ENCODE measurements around the gene CTRB2.
"Not testable (repeated sequence)": the region's sequence is repeated elsewhere in the genome, so short reads cannot be mapped to it uniquely, and the experiment has no call there.

Gene CTRB2

DNA sequence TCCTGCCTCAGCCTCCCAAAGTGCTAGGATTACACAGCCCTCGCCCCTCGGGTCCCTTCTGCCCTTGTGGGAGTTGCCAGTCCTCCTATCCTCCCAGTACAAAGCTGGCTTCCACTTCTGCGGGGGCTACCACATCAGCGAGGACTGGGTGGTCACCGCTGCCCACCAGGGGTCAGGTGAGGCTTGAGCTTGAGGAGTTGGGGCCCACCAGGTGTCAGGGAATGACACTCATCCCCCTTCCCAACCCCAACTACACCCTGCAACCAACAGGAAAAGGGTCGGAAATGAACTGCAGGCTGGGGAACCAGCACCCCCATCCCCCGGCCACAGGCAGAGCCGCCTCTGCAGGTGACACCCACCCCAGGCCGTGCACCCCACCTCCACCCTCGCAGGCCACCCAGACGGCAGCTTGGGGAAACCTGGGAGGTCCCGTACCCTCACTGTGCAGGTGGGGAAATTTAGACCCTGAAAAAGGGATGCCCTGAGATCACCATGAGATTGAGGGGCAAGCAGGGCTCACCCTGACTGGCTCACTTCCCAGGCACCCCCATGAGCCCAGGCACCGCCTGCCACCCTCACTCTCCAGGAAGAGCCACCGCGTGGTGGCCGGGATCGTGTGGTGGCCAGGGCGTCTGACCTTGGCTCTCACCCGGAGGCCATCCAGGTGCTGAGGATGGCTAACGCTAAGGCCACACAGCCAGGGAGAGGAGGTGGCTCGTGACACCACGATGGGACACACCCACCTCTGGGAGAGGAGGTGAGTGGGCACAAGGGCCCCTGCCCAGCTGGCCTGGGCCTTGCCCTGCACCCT lies 19.8 kb upstream of the CTRB2 start:
- DNase-seq (ENCODE audit: low spot score): peak; percentile 15

DNA sequence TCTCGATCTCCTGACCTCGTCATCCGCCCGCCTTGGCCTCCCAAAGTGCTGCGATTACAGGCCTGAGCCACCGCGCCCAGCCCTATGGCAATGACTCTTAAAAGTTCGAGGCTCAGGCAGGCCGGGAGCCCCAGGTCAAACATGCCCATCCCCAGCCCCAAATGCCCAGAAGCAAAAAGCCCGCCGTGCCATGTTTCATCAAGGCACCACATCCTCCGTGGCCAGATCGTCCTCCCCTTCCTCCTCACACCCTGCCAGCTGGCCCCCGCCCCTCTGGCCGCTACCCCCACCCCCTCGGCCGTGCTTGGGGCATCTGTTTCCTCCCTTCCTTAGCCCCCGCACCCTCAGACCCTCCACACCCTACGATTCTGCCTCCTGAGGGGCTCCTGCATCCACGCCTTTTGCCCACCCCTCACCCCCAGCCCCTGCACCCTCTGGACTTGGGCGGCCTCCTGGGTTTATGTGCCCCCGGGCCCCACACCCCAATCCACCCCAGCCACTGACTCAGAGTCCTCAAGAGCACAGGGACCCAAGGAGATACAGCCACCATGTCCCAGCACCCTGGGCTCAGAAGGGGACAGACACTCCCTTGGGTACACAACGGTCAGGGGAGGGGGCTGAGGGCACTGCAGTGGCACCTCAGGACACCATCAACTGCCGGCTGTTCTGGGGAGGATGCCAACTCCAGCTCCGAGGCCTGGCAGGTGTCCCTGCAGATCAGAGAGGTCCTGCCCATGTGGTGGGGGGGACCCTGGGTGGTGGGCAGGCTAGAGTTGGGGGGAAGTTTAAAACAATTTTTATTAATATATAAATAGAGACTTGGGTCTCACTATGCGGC lies 18.9 kb upstream of the CTRB2 start:
- DNase-seq (ENCODE audit: low spot score): no peak

DNA sequence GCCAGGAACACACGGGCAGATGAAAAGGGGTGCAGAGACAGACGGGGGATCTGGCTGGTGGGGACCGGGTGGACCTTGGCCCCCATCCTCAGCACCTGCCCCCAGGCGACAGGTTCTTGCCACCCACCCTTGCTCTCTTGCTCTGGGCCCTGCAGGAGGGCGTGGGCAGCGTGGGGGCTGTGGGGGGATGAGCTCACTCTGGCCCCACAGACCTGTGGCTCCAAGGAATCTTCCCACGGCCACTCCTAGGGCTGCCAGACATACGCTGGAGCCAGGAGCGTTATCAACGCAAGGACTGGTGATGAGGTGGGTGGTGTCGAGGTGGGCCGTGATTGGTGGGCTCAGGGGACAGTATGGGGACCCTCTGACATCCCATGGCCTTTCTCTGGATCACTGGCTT lies 18.1 kb upstream of the CTRB2 start:
- no peak for DNase-seq (ENCODE audit: low spot score)

DNA sequence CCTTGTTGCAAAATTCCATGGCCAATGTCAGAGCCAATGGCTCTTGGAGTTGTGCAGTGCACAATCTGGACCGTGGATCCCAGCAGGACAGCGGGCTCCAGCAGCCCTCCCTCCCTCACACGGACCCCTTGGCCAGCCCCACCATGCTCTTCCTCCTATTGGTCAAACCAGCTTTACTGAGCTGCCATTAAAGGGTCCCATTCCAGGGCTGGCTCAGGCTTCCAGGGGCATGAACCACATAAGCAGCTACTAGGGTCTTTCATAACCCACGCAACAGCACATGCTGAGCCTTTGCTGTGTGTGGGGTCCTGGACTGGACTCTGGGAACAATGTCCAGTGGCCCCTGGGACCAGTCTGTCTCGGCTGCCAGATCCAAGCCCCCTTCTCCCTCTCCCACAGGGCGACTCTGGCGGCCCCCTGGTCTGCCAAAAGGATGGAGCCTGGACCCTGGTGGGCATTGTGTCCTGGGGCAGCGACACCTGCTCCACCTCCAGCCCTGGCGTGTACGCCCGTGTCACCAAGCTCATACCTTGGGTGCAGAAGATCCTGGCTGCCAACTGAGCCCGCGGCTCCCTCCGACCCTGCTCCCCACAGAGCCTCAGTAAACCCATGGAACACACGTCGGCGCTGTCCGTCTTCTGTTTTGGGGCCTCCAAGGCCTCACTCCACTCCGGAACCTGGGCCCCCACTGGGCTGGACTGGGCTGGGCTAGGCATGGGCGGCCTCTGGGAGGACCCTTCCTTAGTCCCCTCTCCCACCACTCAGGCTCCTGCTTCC lies 17.5 kb upstream of the CTRB2 start:
- DNase-seq (ENCODE audit: low spot score): peak; percentile 38

DNA sequence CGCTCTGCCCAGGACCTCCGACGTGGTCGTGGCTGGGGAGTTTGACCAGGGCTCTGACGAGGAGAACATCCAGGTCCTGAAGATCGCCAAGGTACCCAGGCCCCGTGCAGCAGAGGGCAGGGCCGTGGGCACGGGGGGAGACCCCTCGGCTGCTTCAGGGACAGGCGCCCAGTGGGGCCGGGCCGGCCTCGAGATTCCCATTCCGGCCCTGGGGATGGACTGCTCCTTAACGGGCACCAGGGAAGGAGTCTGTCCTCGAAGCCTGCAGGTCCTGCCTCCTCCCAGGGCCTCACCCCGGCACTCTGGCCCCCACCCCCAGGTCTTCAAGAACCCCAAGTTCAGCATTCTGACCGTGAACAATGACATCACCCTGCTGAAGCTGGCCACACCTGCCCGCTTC lies 16.2 kb upstream of the CTRB2 start:
- DNase-seq (ENCODE audit: low spot score): not testable (repeated sequence)

DNA sequence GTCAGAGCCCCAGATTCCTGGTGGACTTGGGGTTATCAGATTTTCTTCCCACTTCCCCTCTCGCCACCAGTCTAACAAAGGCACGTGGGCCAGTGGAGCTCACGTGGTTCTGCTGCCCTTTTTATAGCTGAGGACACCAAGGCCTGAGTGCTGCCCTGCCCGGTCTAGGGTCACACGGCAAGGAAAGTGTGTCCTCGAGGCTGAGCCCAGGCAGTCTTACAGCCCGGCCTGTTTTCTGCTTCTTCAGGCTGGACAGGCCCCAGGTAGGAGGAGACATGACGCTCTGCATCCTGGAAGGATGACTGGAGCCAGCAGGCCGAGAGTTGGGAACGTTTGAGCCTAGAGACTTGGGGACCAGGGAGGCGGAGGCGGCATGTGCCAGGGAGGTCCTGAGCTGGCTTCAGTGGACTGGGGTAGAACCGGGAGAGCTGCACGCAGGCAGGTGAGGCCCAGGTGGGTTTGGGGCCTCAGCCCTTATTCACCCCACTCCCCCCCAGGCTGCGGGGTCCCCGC lies 15.4 kb upstream of the CTRB2 start:
- peak; percentile 9 for DNase-seq (ENCODE audit: low spot score)

DNA sequence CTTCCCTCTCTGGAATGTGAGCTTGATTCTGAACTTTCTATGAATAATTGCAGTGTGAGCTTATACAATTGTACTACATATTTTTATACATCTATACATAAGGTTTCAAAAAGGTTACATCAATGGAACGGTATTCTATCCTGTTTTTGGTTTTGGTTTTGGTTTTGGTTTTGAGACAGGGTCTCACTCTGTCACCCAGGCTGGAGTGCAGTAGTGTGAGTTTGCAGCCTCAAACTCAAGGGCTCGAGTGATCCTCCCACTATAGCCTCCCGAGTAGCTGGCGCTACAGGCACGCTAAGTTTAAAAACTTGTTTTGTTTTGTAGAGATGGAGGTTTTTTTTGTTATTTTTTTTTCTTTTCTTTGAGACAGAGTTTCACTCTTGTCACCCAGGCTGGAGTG lies 12.9 kb upstream of the CTRB2 start:
- no peak for DNase-seq (ENCODE audit: low spot score)

DNA sequence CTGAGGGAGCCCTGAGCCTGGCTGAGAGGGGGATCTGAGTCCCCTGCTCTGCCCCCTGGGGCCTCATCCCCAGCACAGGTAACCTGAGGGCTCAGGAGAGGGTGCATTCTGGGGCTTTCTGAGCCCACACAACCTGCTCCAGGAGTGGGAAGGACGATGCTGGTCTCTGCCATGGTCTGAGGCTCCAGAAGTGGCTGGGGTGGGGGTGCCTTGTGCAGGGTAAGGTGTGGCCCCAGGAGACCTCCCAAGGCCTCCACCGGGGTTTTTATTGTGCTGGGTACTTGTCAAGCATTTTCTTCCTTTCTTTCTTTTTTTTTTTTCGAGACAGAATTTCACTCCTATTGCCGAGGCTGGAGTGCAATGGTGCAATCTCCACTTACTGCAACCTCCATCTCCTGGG lies 12.1 kb upstream of the CTRB2 start:
- DNase-seq (ENCODE audit: low spot score): no peak

DNA sequence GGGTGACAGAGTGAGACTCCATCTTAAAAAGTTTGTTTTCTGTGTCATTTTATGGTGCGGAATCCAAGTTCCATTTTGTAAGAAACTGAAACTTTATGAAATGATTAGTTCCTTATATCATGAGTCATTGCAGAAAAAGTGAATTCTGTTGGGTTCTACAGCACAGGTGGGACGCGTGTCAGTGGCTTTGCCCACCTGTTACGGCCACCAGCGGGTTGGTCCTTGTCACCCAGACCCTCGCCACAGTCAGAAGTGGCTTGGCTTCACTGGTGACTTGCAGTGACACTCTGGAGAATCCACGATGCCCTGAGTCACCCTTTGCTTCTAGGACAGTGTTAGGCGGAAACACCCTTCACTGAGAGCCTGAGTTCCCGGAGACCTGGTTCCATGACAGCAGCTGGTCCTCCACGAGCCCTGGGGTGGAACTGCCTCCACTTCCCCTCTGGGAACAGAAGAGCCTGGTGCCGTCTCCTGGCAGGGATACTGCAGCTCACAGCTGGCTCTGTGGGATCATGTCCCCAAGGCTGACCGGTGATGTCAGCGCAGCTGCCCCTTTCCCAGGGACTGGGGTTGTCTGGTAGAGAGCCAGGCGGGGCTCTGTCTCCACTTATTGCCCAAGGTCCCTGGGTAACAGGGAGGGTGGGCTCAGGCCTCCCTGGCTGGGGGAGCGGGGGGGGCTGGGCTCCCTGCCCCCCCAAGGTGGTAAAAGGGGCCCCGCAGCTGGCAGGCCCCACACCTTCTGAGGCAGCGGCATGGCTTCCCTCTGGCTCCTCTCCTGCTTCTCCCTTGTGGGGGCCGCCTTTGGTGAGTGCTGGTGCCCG lies 11.5 kb upstream of the CTRB2 start, which contains the start of gene CTRB1:
TSS of gene CTRB1 (plus strand) at position 733 of the 821 bp plus-strand sequence. CDS start at position 753, 20 bp downstream.
- DNase-seq (ENCODE audit: low spot score): no peak

DNA sequence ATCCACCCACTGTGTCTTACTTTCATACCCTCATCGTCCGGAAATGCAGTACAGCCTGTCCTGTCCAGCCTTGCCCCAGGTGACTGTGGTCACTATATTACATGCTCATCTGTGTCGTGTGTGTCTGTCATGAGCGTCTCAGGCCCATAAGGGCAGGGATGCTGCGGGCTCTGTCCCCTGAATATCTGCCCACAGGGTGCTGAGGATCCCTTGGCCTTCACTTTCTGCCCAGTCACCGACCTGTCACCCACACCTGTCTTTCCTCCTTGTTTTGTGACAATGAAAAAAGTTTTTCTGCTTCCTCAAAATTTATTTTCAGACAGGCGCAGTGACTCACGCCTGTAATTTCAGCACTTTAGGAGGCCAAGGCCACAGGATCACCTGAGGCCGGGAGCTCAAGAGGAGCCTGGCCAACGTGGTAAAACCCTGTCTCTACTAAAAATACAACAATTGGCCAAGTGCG lies 10.5 kb upstream of the CTRB2 start:
- no peak for DNase-seq (ENCODE audit: low spot score)

DNA sequence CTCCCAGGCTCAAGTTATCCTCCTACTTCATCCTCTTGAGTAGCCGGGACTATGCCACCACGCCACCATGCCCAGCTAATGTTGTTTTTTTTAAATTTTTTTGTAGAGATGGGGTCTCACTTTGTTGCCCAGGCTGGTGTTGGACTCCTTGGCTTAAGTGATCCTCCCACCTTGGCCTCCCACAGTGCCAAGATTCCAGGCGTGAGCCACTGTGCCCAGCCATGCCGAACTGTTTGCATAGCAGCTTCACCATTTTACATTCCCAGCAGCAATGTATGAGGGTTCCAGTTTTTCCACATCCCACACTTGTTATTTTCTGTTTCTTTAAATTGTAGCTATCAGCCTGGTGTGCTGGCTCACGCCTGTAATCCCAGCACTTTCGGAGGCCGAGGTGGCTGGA lies 9.6 kb upstream of the CTRB2 start:
- DNase-seq (ENCODE audit: low spot score): no peak

DNA sequence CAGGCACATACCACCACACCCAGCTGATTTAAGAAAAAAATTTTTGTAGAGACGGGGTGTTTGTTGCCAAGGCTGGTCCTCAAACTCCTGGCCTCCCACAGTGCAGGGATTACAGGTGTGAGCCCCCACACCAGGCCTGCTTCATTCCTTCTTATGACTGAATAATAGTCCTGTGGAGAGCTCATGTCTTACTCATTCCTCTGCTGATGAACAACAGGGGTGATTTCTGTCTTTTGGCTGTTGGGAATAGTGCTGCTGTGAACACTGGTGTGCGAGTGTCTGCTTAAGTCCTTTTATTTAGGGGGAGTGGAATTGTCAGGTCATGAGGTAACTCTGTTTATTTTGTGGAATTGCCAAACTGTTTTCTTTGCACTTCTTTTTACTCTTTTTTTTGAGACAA lies 9.2 kb upstream of the CTRB2 start:
- no peak for DNase-seq (ENCODE audit: low spot score)

DNA sequence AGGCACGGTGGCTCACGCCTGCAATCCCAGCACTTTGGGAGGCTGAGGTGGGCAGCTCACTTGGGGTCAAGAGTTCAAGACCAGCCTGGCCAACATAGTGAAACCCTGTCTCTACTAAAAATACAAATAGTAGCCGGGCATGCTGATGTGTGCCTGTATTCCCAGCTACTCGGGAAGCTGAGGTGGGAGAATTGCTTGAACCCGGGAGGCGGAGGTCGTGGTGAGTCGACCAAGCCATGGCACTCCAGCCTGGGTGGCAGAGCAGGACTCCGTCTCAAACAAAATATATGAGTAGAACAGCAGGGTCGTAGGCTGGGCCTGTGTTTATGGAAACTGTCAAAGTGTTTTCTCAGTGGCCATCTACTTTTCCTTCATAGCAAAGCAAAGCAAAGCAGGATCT lies 4.3 kb upstream of the CTRB2 start:
- DNase-seq (ENCODE audit: low spot score): not testable (repeated sequence)

DNA sequence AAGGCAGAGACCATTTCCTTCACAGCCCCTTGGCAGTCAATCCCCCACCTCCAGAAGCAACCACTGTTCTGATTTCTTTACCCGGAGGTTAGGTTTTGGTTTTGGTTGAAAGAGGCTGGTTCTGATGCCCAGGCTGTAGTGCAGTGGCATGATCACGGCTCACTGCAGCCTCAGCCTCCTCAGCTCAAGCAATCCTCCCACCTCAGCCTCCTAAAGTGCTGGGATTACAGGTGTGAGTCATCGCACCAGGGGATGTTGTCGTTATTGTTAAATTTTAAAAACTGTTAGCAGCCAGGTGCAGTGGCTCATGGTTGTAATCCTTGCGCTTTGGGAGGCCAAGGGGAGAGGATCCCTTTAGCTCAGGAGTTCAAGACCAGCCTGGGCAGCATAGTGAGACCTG lies 3.0 kb upstream of the CTRB2 start:
- DNase-seq (ENCODE audit: low spot score): no peak

DNA sequence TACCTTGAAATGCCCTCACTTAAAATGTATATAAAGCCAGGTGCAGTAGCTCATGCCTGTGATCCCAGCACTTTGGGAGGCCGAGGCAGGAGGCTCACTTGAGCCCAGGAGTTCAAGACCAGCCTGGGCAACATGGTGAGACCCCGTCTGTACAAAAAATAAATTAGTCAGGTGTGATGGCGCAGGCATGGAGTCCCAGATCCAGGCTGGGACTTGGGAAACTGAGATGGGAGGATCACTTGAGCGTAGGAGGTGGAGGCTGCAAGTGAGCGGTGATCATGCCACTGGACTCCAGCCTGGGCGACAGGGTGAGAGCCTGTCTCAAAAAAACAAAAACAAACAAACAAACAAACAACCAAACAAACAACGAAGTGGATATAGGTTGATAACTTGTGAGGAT lies 2.6 kb upstream of the CTRB2 start:
- DNase-seq (ENCODE audit: low spot score): not testable (repeated sequence)

DNA sequence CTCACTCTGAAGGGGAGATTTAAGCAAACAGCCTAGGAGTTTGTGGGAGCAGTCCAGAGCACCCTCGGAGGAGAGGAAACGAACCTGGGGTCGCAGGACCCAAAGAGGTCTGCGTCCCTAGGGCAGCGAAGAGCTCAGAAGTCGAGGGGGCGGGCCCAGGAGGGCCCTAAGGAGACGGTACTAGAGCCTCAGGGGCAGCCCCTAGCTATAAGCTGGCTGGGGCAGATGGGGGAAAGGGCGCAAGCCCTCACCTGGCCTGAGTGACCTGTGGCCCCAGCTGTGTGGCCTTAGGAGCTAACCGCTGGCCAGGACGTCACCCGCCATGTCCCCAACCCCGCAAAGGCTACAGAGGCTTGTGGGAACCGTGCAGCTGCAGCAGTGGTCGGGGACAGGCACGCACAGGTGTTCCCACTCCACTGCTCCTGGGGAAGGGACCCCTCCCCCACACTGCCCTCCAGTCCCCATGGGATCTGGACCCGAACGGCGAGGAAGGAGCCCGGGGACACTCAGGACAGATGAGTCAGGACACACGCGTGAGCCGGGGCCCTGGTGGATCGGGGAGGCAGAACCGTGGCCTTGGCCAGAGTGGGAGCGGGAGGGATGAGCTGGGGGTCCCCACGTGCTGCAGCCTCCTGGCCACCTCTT lies 2.0 kb upstream of the CTRB2 start:
- no peak for DNase-seq (ENCODE audit: low spot score)

DNA sequence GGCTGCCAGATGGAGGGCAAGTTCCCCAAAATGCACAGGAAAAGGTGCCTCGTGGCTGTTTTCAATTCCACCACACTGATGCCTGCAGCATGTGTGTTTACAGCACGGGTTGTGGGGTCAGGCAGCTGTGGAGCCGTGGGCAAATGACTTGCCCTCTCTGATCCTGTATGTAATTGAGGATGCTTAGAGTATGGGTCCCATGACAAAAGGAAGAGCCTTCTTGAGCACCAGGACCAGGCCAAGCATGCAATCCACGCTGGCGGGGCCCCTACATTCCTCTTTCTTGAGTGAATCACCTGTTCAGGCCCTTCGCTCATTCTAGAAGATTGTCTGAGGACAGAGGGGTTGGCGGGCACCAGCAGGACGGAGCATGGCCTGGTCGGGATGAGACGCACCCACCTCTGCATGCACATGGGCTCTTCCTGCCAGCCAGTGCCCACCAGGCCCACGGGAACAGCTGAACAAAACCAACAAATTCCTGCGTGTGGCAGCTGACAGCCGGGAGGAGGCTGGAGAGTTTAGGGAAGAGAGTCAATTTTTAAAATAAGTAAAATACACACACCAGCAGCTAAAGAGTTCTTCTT lies 1.4 kb upstream of the CTRB2 start:
- DNase-seq (ENCODE audit: low spot score): no peak

DNA sequence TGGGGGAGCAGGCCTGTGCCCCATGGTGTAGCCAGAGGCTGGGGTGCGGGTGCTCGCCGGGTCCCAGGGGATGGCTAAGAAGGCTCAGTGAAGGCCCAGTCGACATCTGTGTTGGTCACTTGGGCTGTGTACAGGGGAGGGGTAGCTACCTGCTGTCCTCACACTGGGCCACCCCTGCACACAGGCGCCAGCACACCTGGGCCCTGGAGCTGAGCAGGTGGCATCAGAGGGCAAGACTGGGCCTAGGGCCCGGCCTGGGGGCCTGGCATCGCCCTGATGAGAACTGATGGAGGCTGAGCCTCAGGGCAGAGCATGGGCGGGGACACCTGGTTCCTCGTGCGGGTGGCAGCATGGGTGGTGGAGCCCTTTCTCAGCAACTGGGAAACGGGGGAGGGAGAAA lies 870 bp upstream of the CTRB2 start:
- no peak for DNase-seq (ENCODE audit: low spot score)

DNA sequence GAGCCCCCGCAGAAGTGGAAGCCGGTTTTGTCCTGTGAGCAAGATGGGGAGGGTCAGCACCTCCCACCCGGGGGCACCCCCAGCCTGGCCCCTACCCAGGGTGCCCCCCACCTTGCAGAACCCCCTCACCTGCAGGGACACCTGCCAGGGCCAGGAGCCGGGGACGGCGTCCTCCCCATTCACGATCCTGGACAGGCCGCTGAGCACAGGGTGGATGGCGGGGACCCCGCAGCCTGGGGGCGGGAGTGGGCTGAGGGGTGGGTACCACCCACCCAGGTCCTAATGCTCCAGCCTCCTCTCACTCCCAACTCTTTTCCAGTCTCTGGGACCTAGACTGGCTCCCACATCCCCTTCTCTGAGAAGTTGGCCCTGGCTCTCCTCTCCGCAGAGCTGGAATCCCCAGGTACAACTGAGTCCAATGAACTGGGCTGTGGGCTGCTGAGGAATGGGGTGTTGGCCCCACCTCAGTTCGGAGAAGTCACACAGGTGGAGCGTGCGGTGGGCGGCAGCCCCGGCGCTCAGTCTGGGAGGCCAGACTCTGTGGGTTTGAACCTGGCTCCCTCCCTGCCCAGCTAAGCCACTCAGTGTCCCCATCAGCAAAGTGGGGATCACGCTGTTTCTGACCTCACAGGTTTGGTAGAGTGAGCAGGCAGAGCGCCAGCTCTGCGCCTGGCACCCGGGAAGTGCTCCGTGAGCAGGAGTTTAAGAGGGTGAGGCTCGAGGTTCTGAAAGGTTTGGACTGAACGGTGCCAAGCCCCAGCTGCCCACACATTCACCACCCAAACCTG lies 806 bp downstream of the CTRB2 start:
- not testable (repeated sequence) for DNase-seq (ENCODE audit: low spot score)

DNA sequence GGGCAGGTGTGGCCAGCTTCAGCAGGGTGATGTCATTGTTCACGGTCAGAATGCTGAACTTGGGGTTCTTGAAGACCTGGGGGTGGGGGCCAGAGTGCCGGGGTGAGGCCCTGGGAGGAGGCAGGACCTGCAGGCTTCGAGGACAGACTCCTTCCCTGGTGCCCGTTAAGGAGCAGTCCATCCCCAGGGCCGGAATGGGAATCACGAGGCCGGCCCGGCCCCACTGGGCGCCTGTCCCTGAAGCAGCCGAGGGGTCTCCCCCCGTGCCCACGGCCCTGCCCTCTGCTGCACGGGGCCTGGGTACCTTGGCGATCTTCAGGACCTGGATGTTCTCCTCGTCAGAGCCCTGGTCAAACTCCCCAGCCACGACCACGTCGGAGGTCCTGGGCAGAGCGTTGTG lies 1.5 kb downstream of the CTRB2 start:
- DNase-seq (ENCODE audit: low spot score): not testable (repeated sequence)
